ENCODE measurements around the gene GFY. TPM values are rescaled to one million over a fixed set of nuclear protein-coding genes. Genes with fewer than 3 reads are reported as not detected.

Gene GFY
- polyA plus RNA-seq, 3 donors, result not detected

DNA sequence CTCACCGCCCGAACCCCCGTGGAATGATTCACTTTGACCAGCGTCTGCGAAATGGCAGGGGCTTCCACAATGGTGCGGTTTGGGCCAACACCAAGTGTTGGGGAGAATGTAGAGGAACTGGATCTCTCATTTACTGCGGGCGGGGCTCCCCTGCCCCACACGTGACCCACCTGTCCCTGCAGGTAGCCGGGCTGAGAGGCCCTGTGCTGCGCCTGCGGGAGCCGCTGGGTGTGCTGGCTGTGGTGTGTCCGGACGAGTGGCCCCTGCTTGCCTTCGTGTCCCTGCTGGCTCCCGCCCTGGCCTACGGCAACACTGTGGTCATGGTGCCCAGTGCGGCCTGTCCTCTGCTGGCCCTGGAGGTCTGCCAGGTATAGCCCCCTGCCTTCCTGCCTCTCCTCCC is 43.0 kb downstream of the GFY start:
- Histone ChIP-seq H3K9me3 (replicated peaks in 1 of 2; ENCODE audit: control insufficient read depth in 1 of 2, insufficient read depth in 1 of 2, low read length in 2 of 2) (no peaks in the 10 kb centered on the region), H3K4me3 (replicated peaks in 1 of 3; ENCODE audit: low read depth in 2 of 3, low read length in 3 of 3) (no peak overlapping the region), H3K36me3 (replicated peaks in 1 of 2; ENCODE audit: control insufficient read depth in 1 of 2, insufficient read depth in 2 of 2, low read length in 2 of 2) (peaks cover 28 to 29% of the 10 kb centered on the region in 2 donors), H3K4me1 (ENCODE audit: control insufficient read depth in 1 of 2, insufficient read depth in 2 of 2, low read length in 2 of 2) (peaks cover 24 to 31% of the 10 kb centered on the region in 2 donors), H3K27me3 (ENCODE audit: control insufficient read depth in 2 of 2, insufficient read depth in 2 of 2, low read length in 2 of 2) (no peaks in the 10 kb centered on the region), H2AFZ (ENCODE audit: insufficient read depth, low read depth, low read length, poor library complexity, severe bottlenecking) (no peak overlapping the region), H4K20me1 (ENCODE audit: insufficient read depth, low read length) (no peaks in the 10 kb centered on the region), H3K9ac (ENCODE audit: insufficient read depth, low read length, poor library complexity, severe bottlenecking) (no peak overlapping the region), H3K4me2 (replicated peaks; ENCODE audit: extremely low read depth, low read length, poor library complexity, severe bottlenecking) (no peak overlapping the region), H3K79me2 (ENCODE audit: insufficient read depth, low read length) (no peaks in the 10 kb centered on the region), H3K27ac (ENCODE audit: low read depth in 1 of 2, low read length in 2 of 2) (peak overlapping the region in 1 of 2 donors; percentile 21)
- Mint-ChIP-seq H3K4me3 (no peak overlapping the region), H3K9me3 (peaks cover 0 to 2% (median 0%) of the 10 kb centered on the region in 7 donors), H3K4me1 (peaks cover 27% of the 10 kb centered on the region), H3K36me3 (peaks cover 19 to 46% of the 10 kb centered on the region in 2 donors), H3K27me3 (ENCODE audit: low read depth in 3 of 3) (no peaks in the 10 kb centered on the region), H3K27ac (peak overlapping the region in 5 of 7 donors; percentile 87 to 96 (median 93))
- TF ChIP-seq, protein P1, sequence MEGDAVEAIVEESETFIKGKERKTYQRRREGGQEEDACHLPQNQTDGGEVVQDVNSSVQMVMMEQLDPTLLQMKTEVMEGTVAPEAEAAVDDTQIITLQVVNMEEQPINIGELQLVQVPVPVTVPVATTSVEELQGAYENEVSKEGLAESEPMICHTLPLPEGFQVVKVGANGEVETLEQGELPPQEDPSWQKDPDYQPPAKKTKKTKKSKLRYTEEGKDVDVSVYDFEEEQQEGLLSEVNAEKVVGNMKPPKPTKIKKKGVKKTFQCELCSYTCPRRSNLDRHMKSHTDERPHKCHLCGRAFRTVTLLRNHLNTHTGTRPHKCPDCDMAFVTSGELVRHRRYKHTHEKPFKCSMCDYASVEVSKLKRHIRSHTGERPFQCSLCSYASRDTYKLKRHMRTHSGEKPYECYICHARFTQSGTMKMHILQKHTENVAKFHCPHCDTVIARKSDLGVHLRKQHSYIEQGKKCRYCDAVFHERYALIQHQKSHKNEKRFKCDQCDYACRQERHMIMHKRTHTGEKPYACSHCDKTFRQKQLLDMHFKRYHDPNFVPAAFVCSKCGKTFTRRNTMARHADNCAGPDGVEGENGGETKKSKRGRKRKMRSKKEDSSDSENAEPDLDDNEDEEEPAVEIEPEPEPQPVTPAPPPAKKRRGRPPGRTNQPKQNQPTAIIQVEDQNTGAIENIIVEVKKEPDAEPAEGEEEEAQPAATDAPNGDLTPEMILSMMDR (IDR thresholded peaks at IDR 0.05), result no peak
- DNase-seq, result no peak
- 94% methylated on average over 12 of the region's 19 CpGs for WGBS (ENCODE audit: insufficient coverage)
- intact Hi-C loops (cut with micrococcal nuclease), result no loop called here

DNA sequence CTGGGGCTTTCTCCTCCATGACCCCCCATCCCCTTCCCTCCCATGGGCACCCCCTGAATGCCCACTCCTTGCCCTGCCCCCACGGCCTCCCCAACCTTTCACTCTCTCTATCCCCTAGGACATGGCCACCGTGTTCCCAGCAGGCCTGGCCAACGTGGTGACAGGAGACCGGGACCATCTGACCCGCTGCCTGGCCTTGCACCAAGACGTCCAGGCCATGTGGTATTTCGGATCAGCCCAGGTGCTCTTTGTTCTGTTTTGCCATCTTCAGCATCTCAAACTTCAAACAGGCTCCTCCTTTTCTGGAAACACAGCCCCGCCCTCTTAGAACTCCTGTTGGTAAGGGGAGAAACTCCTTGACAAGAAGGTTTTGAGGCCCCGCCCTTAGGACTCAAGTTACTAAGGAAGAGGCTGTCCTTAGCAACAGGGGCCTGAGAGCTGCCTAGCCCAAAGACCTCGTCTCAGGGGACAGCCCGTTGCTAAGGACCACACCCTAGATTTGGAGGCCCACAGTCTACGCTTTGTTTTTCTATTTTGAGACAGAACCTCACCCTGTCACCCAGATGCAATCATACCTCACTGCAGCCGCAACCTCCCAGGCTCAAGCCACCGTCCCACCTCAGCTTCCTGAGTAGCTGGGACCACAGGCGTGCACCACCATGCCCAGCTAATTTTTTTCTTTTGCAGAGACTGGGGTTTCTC is 43.7 kb downstream of the GFY start:
- no peaks in the 10 kb centered on the region for H3K9me3 ChIP-seq (replicated peaks in 1 of 2; ENCODE audit: control insufficient read depth in 1 of 2, insufficient read depth in 1 of 2, low read length in 2 of 2)
- DNase-seq, result peak; percentile 78 to 87 (median 81)
- peaks cover 33% of the 10 kb centered on the region for H3K4me1 Mint-ChIP-seq
- H2AFZ ChIP-seq (ENCODE audit: insufficient read depth, low read depth, low read length, poor library complexity, severe bottlenecking), result no peak overlapping the region
- H3K9me3 Mint-ChIP-seq, result peaks cover 0 to 2% (median 0%) of the 10 kb centered on the region in 7 donors
- no peak overlapping the region for H3K4me3 ChIP-seq (replicated peaks in 1 of 3; ENCODE audit: low read depth in 2 of 3, low read length in 3 of 3)
- H3K4me2 ChIP-seq (replicated peaks; ENCODE audit: extremely low read depth, low read length, poor library complexity, severe bottlenecking), result no peak overlapping the region
- WGBS (ENCODE audit: insufficient coverage), result 49% methylated on average over 12 of the region's 15 CpGs
- peaks cover 19 to 46% of the 10 kb centered on the region in 2 donors for H3K36me3 Mint-ChIP-seq
- TF ChIP-seq, protein P1 (IDR thresholded peaks at IDR 0.05), result no peak
- H3K27me3 Mint-ChIP-seq (ENCODE audit: low read depth in 3 of 3), result no peaks in the 10 kb centered on the region
- intact Hi-C loops (cut with micrococcal nuclease), result no loop called here
- no peaks in the 10 kb centered on the region for H3K79me2 ChIP-seq (ENCODE audit: insufficient read depth, low read length)
- peaks cover 25 to 28% of the 10 kb centered on the region in 2 donors for H3K36me3 ChIP-seq (replicated peaks in 1 of 2; ENCODE audit: control insufficient read depth in 1 of 2, insufficient read depth in 2 of 2, low read length in 2 of 2)
- peak overlapping the region in 1 of 2 donors; percentile 15 for H3K4me3 Mint-ChIP-seq
- H3K27me3 ChIP-seq (ENCODE audit: control insufficient read depth in 2 of 2, insufficient read depth in 2 of 2, low read length in 2 of 2), result no peaks in the 10 kb centered on the region
- H3K4me1 ChIP-seq (ENCODE audit: control insufficient read depth in 1 of 2, insufficient read depth in 2 of 2, low read length in 2 of 2), result peaks cover 28 to 38% of the 10 kb centered on the region in 2 donors
- H4K20me1 ChIP-seq (ENCODE audit: insufficient read depth, low read length), result no peaks in the 10 kb centered on the region
- H3K27ac Mint-ChIP-seq, result peak overlapping the region; percentile 84 to 96 (median 93)
- H3K9ac ChIP-seq (ENCODE audit: insufficient read depth, low read length, poor library complexity, severe bottlenecking), result peak overlapping the region; percentile 8
- peak overlapping the region; percentile 21 to 41 for H3K27ac ChIP-seq (ENCODE audit: low read depth in 1 of 2, low read length in 2 of 2)

Measured in CD14-positive monocyte (primary cell).